HepG2 (cell line): ENCODE measurements around the gene NAE1. TPM values are rescaled to one million over a fixed set of nuclear protein-coding genes. Genes with fewer than 3 reads are reported as not detected.

Experiments used
- ATAC-seq: fragments of 200-7000 bp; cut with Tn5 transposase; 3 replicates; pipeline ENCODE4 v1.9.1; 2020; ENCODE audit warnings: mild to moderate bottlenecking, moderate library complexity
- BruUV-seq: library from RNA; stranded (reverse); fragments of 400-500 nt; replicated peaks from 2 replicates; lab custom pipeline; 2021; lab: Mats Ljungman, UMichigan
- CTCF ChIA-PET: fragments of 300-600 bp; formaldehyde crosslinking; extraction: SDS; loops from one replicate; lab custom pipeline; 2021; ENCODE audit warnings: low total read pairs, inconsistent platforms, low intra/inter-chr PET ratio; lab: Yijun Ruan, JAX
- POLR2A ChIA-PET: fragments of 350-600 bp; sonication (Branson Sonifier 250); formaldehyde crosslinking; loops from one replicate; lab custom pipeline; 2020; ENCODE audit warnings: antibody characterized with exemption, inconsistent platforms; lab: Yijun Ruan, JAX
- DNase-seq: peaks from one replicate; pipeline ENCODE4 v3.0.0-alpha.2; 2015; ENCODE audit warnings: low spot score
- FAIRE-seq: peaks from 3 replicates; lab custom pipeline; 2011; peaks lifted over from hg19 to GRCh38; lab: Jason Lieb, UNC
- H2AFZ ChIP-seq: one replicate; pipeline ENCODE4 v1.6.1; 2011; ENCODE audit warnings: low read length, inconsistent platforms
- H3K27ac ChIP-seq: fragments of 300-600 bp; 3 replicates; pipeline ENCODE4 v1.8.0; 2011; ENCODE audit warnings: mixed run types, mild to moderate bottlenecking, mixed read lengths, low read length, inconsistent platforms; ENCODE audit not compliant: insufficient read depth; ENCODE audit errors: extremely low read length
- H3K27me3 ChIP-seq, 2 experiments: fragments of 200-600 bp in 1 of 2; 2 replicates in 1 of 2; 3 replicates in 1 of 2; pipeline versions ENCODE4 v1.6.0 to v1.8.0; 2011; ENCODE audit warnings: low read length in 2 of 2, mild to moderate bottlenecking in 2 of 2, moderate library complexity in 2 of 2, inconsistent platforms in 1 of 2; ENCODE audit not compliant: insufficient read depth in 2 of 2, control insufficient read depth in 1 of 2
- H3K36me3 ChIP-seq, 2 experiments: fragments of 200-600 bp in 1 of 2; replicated peaks in 1 of 2; 2 replicates in 1 of 2; 3 replicates in 1 of 2; pipeline versions ENCODE4 v1.5.1 to v1.8.0; 2011; ENCODE audit warnings: low read length in 2 of 2, inconsistent platforms in 1 of 2; ENCODE audit not compliant: insufficient read depth in 2 of 2, control insufficient read depth in 1 of 2
- H3K4me1 ChIP-seq: 2 replicates; pipeline ENCODE4 v1.5.1; 2012; ENCODE audit warnings: low read length, inconsistent platforms; ENCODE audit not compliant: insufficient read depth
- H3K4me2 ChIP-seq: 2 replicates; pipeline ENCODE4 v1.6.0; 2011; ENCODE audit warnings: low read depth, low read length, inconsistent platforms
- H3K4me3 ChIP-seq, 3 experiments: fragments of 200-600 bp in 1 of 3; sonication (generic), shearing (Covaris generic) in 1 of 3; replicated peaks in 1 of 3; 2 replicates each; pipeline ENCODE4 v1.5.1; 2011 to 2016; ENCODE audit warnings: low read length in 3 of 3, inconsistent platforms in 2 of 3, low read depth in 2 of 3, mild to moderate bottlenecking in 2 of 3, control low read depth in 1 of 3, mixed read lengths in 1 of 3; ENCODE audit not compliant: insufficient read depth in 1 of 3
- H3K79me2 ChIP-seq: one replicate; pipeline ENCODE4 v1.6.1; 2011; ENCODE audit warnings: low read length, inconsistent platforms; ENCODE audit not compliant: insufficient read depth
- H3K9ac ChIP-seq: 2 replicates; pipeline ENCODE4 v1.6.0; 2011; ENCODE audit warnings: mild to moderate bottlenecking, low read depth, low read length, inconsistent platforms; ENCODE audit not compliant: insufficient read depth
- H3K9me3 ChIP-seq: 2 replicates; pipeline ENCODE4 v1.5.1; 2012; ENCODE audit warnings: mild to moderate bottlenecking, low read length
- H4K20me1 ChIP-seq: 2 replicates; pipeline ENCODE4 v1.6.0; 2011; ENCODE audit warnings: inconsistent platforms, mild to moderate bottlenecking, low read length, moderate library complexity; ENCODE audit not compliant: insufficient read depth
- GATAD1 ChIP-seq: IDR thresholded peaks from 2 replicates; pipeline ENCODE4 v1.6.1; 2016; ENCODE audit warnings: missing genetic modification reagents, missing compliant biosample characterization
- GTF2F1 ChIP-seq: fragments of 150-350 bp; IDR thresholded peaks from 2 replicates; pipeline ENCODE4 v1.6.1; 2014; ENCODE audit warnings: low read length
- ZNF121 ChIP-seq: sonication (generic); formaldehyde crosslinking; IDR thresholded peaks from 2 replicates; pipeline ENCODE4 v1.5.0; 2020; ENCODE audit warnings: mild to moderate bottlenecking, missing genetic modification reagents
- WGBS: methylation state at CpG from one replicate; pipeline ENCODE4 v1.1.6; 2017; ENCODE audit warnings: low lambda C conversion rate; 5-methylcytosine and 5-hydroxymethylcytosine counted together
- in situ Hi-C: cut with HindIII; loops from 2 replicates; pipeline ENCODE4 v1.10.0; 2017; ENCODE audit warnings: low pct_unique_long_range_greater_than_20kb; ENCODE audit not compliant: extremely low pct_ligation_motif_present
- intact Hi-C: fragments of 100-400 bp; cut with micrococcal nuclease; formaldehyde crosslinking; loops from one replicate; pipeline ENCODE4 v1.10.0; 2022; ENCODE audit not compliant: unreplicated experiment
- polyA plus RNA-seq, 8 experiments: library from polyadenylated mRNA; depleted of rRNA in 3 of 8; stranded (reverse) in 7 of 8; unstranded in 1 of 8; fragments of >200 nt; fragmentation: Illumina TruSeq in 4 of 8; extraction: Trizol in 4 of 8; gene quantifications; 2 replicates each; pipeline versions ENCODE4 v1.2.1 to v1.2.3, GENCODE V29; 2011 to 2016; ENCODE audit warnings: low read depth in 4 of 8, missing spikeins in 1 of 8, mixed read lengths in 1 of 8; ENCODE audit not compliant: insufficient read depth in 1 of 8
- total RNA-seq, 5 experiments: library from RNA; depleted of rRNA; stranded (reverse); fragments of >200 nt; fragmentation: Illumina TruSeq; extraction: Trizol; gene quantifications; 2 replicates each; pipeline ENCODE4 v1.2.3, GENCODE V29; 2016; ENCODE audit warnings: low read depth in 1 of 5
- TF ChIP-seq, protein P1 (sequence below): sonication (generic); formaldehyde crosslinking; IDR thresholded peaks from 2 replicates; pipeline ENCODE4 v1.5.1; 2020; ENCODE audit warnings: missing genetic modification reagents, mild to moderate bottlenecking, borderline replicate concordance
- TF ChIP-seq, protein P2 (sequence below): sonication (generic); formaldehyde crosslinking; IDR thresholded peaks from 2 replicates; pipeline ENCODE4 v1.4.0; 2020; ENCODE audit warnings: mild to moderate bottlenecking, low read depth, missing genetic modification reagents
- TF ChIP-seq, protein P3 (sequence below): sonication (generic); formaldehyde crosslinking; IDR thresholded peaks from 2 replicates; pipeline ENCODE4 v1.4.0; 2020; ENCODE audit warnings: missing genetic modification reagents

Gene NAE1
- total and polyA plus RNA-seq, 2 of the 13 experiments (the other 11 are each of a cell fraction or from before 2014, with no cell fraction given), result 95.7 to 206 TPM

DNA sequence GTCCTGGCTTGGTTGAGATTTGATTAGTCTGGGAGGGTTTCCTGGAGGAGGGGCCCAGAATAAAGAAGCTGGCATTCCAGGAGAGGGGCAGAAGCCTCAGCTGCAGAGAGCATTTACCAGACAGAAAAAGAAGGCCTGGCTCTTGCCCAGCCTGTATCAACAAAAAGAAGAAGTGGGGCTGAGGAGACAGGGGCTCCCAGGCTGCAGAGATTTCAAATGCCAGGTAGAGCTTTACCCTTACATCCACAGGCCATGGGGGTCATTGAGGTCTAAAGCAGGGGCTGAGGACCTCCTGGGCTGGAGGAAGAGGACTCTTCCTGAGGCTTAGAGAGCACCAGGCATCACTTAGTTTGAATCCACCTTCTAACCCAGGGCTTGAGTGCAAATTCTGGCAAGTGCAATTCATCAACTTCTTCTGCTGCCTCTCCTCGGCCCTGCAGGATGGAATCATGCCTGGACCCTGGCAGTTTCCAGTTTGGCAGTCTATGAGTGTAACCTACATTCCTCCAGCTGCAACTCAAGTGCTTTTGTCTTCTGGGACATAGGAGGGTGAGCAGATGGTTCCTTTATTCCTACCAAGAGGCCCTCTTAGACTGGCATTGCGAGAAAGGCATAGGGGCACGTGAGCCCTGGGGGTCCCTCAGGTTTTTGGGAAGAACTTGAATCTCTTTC lies 28.8 kb upstream of the NAE1 start (continued):
- TF ChIP-seq, protein P1, sequence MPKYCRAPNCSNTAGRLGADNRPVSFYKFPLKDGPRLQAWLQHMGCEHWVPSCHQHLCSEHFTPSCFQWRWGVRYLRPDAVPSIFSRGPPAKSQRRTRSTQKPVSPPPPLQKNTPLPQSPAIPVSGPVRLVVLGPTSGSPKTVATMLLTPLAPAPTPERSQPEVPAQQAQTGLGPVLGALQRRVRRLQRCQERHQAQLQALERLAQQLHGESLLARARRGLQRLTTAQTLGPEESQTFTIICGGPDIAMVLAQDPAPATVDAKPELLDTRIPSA (CRISPR knock-in tag), result no peak
- TF ChIP-seq, all 625 proteins: peak for 0

DNA sequence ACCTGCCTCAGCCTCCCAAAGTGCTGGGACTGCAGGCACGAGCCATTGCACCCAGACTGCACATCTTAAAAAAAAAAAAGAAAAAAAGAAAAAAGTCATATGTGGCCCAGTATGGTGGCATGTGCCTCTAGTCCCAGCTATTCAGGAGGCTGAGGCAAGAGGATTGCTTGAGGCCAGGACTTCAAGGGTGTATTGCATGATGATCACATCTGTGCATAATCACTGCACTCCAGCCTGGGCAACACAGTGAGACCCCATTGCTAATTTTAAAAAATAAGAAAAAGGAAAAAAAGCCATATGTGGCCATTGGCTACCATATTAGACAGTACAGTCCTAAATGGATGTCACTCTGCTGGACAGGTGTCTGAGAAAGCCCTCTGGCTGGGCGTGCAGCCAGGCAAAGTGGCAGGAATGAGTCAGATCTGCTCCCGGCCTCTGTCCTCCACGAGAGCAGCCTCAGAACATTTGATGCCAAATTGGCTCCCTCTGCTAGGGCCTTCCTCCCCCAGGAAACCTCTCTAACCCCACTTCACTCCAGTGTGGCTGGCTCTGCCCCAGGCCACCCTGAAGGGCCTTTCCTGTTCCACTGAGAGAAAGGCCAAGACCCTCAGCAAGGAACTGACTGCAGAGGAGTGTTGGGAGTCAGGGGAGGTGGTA lies 28.1 kb upstream of the NAE1 start:
- Histone ChIP-seq H3K27ac (no peak overlapping the region), H3K27me3 (peaks cover 0 to 3% of the 10 kb centered on the region in 2 experiments; a peak in 2 of 5 replicates), H4K20me1 (no peaks in the 10 kb centered on the region), H3K4me3 (no peak overlapping the region), H3K4me1 (no peaks in the 10 kb centered on the region), H3K9ac (no peak overlapping the region), H3K79me2 (no peaks in the 10 kb centered on the region), H3K36me3 (no peaks in the 10 kb centered on the region), H3K4me2 (no peak overlapping the region), H2AFZ (no peak overlapping the region), H3K9me3 (no peaks in the 10 kb centered on the region)
- 10% methylated on average over 4 of the region's 4 CpGs for WGBS
- no peak for DNase-seq
- in situ Hi-C loops, result loop anchor here (25.0 kb wide), 1 partner anchor 447 kb away; no protein-coding TSS in a partner anchor
- no peak for FAIRE-seq
- ATAC-seq, result peak; percentile 21; the same call in 2 of the 3 replicates
- intact Hi-C loops, result no loop called here
- CTCF ChIA-PET, result no interaction called here
- BruUV-seq, result no TSS peak
- POLR2A ChIA-PET, result no interaction called here
- TF ChIP-seq GATAD1 (CRISPR knock-in tag) (no peak), ZNF121 (CRISPR knock-in tag) (0 out of 2 replicates have a peak, but pooled peaks have one; percentile 36), GTF2F1 (no peak)
- TF ChIP-seq, protein P2, sequence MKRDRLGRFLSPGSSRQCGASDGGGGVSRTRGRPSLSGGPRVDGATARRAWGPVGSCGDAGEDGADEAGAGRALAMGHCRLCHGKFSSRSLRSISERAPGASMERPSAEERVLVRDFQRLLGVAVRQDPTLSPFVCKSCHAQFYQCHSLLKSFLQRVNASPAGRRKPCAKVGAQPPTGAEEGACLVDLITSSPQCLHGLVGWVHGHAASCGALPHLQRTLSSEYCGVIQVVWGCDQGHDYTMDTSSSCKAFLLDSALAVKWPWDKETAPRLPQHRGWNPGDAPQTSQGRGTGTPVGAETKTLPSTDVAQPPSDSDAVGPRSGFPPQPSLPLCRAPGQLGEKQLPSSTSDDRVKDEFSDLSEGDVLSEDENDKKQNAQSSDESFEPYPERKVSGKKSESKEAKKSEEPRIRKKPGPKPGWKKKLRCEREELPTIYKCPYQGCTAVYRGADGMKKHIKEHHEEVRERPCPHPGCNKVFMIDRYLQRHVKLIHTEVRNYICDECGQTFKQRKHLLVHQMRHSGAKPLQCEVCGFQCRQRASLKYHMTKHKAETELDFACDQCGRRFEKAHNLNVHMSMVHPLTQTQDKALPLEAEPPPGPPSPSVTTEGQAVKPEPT, result no peak
- TF ChIP-seq, protein P3, sequence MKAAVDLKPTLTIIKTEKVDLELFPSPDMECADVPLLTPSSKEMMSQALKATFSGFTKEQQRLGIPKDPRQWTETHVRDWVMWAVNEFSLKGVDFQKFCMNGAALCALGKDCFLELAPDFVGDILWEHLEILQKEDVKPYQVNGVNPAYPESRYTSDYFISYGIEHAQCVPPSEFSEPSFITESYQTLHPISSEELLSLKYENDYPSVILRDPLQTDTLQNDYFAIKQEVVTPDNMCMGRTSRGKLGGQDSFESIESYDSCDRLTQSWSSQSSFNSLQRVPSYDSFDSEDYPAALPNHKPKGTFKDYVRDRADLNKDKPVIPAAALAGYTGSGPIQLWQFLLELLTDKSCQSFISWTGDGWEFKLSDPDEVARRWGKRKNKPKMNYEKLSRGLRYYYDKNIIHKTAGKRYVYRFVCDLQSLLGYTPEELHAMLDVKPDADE (CRISPR knock-in tag), result no peak
